Measurements from ENCODE around the gene TMEM86A.

The TMEM86A gene

DNA sequence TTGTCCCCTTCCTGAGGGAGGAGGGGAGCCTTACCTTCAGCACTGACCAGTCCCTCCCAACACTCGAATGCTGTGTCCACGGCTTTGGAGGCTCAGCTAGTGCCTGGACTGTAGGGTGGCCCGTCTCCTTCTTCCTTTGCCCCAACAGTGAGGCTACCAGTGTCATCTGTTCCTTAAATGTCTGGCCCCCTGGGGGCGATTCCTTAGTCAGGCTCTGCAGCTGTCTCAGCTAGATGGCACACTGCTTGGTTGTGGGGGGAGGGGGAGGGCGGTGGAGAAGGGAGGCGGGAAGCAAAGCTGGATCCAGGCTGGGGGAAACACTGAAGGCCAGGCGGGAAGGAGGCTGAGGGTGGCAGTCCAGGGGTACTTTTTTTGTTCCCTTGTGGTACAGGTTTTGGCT is 27.5 kb downstream of the TMEM86A start, which contains the start of gene IGSF22:
Gene IGSF22, minus strand, starts transcription at position 149 of the 400 bp plus-strand sequence. CDS start 1,952 bp downstream, outside the sequence.
- no peak for DNase-seq (ENCODE audit: low spot score)

GRCh38 chr11:18727479-18728236 is 29.1 kb downstream of the TMEM86A start:
- peak; percentile 65 for DNase-seq (ENCODE audit: low spot score)

DNA sequence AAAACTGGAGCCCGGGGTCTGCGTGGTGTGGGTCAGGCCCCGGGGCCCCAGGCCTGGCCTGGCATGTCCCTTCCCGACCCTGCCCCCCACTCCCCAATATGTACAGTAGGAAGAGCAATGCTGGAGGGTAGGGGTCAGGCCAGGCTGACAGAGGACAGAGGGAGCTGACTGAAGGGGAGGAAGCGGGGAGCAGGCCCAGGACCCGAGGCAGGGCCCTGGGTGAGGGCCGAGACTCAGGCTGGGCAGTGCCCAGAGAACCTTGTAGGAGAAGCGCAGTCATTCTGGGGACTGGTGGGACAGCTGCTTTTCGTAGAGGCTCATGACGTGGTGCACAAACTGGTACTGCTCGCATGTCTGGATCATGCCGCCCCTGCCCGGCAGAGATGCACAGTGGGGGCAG is 30.1 kb downstream of the TMEM86A start:
- no peak for DNase-seq (ENCODE audit: low spot score)

DNA sequence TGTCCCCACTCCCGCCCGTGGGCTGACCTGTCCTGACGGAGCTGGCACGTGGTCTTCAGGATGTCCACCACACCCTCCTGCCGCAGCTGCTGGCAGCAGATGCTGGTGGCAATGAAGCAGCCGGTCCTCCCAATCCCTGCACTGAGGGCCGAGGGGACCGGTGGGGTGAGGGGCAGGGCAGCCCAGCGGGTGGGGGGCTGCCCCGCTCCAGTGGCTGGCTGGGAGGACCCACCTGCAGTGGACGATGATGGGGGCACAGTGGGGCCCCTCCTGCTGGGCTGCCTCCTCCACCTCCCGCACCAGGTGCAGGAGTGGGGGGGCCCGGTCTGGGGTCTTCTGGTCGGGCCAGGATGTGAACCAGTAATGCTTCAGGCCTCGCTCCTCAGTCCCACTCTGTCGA is 30.8 kb downstream of the TMEM86A start:
- DNase-seq (ENCODE audit: low spot score), result no peak

DNA sequence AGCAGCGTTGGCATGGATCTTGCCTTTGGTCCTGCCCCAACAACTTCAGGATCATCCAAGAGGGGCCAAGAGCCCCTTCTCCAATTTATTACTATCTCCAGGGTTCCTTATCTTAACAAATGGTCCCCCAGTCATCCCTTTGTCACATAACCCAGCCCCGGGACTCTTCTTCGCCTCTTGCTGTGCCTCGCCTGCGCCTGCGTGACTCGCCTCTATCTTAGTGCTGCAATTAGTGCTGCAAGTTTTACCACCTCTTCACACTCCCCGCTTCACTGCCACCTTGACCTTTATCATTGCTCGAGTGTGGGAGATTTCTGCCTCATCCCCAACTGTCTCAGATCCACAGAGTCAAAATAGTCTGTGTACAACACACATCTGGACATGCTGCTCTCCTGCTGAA is 31.4 kb downstream of the TMEM86A start:
- no peak for DNase-seq (ENCODE audit: low spot score)

- no peak for DNase-seq (ENCODE audit: low spot score)
These were observed 32.9 kb downstream of the TMEM86A start for GRCh38 chr11:18731441-18731840.

DNA sequence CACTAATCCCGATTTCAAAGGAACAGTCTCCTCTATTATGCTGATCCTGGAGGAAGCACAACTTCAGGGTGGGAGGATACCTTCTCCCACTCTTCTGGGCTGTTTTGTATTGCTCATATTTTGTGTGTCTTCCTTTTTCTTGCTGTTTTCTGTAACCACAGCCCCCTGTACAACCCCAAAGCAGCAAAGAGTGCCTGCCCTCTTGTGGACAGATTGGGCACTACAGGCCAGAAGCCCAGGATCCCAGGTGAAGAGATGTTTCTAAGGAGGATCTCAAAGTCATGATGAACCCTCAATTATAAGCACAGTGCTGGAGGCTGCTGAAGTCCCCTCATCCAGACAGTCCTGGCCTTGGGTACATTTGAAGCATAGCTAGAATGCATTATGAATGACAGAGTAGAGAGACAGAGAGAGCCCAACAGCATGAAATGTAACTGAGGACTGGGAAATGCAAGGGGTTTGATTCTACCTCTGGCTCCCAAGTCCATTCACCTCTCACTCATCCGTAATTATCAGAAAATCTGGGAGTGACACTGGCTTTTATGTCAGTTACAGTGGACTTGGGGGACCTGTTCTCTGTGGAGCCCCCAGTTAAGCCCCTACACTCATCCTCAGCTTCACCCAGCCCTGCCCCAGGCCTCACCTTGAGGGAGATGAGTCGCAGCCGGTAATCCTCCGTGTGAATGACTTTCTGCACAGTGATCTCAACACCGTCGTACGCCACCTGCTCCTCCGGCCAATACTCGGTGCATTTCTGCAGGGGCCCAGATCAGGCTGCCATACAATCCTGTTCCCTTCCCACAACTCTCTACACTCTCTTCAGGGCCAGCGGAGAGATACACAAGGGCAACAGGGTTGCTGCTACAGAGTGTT is 33.6 kb downstream of the TMEM86A start:
- DNase-seq (ENCODE audit: low spot score), result peak; percentile 67

- no peak for DNase-seq (ENCODE audit: low spot score)
These were observed 34.6 kb downstream of the TMEM86A start for GRCh38 chr11:18733202-18733601.

DNA sequence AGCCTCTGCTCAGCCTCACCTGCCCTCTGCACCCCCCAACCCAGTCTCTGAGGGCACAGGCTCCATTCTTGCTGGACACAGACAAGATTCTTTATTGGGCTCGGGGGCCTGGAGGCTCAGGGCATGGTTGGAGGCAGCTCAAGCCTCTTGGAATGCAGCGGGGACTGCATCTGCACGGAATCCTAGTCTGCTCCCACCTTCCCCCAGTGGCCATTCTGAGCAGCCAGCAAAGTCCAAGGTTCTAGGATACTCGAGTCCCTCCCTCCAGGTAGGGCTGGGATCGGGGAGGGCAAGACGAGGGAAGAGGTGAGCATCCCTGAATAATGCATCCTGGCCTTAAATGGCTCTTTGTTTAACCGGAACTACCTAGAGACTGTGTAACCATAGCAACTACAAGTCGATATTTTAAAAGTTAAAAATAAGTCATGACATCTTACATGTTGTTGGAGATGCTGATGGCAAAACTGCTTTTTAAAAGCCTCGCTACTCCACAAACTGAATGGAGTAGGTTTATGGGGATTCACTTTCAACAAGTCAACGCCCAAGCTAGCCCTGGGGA is 38.1 kb downstream of the TMEM86A start:
- no peak for DNase-seq (ENCODE audit: low spot score)

DNA sequence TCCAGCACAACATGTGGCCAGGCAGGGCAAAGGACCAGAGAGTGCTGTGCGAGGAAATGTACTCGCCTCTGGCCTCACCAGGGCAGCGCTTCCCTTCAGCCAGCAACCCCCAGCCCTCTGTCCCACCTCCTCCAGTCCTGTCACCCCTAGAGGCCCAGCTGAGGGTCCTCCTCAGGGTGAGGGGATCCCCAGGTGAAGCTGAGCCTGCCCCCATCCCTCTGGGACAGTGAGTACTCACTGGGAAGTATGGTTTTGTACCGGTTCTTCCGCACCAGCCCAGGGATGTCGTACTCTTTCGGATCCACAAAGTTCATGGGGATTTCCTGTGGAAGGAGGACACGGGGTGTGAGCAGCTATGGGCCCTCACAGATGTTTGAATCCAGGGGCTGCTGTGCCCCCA is 39.1 kb downstream of the TMEM86A start:
- no peak for DNase-seq (ENCODE audit: low spot score)

DNA sequence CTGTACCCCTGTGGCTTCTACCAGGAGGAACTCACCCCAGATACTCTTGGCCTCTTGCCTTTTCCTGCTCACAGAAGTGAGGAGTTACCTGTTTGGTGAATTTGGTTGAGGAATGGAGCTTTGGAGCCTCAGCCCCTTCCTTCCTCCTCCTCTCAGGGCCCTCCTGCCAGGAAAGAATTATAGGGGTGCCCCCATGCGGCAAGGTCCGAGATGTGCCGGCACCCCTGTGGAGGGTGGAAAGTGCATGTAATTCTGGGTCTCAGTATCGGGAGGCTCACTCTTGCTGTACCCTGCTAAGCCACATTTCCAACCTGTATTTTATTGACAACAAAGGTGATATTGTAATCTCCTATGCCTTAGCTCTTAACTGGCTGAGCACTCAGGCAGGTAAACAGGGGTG is 41.1 kb downstream of the TMEM86A start:
- no peak for DNase-seq (ENCODE audit: low spot score)

DNA sequence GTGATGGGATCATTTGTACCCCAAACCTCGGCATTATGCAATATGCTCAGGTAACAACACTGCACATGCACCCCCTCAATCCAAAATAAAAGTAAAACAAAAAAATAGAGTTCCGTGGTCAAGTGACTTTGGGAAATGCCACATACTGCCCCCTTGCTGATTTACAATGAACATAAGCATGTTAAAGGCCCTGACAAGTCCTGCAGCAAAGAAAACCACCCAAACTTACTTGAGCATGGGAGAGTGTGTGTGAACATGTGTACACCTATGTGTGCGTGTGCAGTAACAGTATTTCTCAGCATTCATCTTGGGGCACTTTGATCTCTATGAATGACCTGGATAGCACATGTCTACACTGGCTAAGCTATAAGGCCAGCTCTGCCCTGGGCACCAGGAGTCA is 43.2 kb downstream of the TMEM86A start:
- DNase-seq (ENCODE audit: low spot score), result no peak

GRCh38 chr11:18743365-18743764 is 44.8 kb downstream of the TMEM86A start:
- no peak for DNase-seq (ENCODE audit: low spot score)

DNA sequence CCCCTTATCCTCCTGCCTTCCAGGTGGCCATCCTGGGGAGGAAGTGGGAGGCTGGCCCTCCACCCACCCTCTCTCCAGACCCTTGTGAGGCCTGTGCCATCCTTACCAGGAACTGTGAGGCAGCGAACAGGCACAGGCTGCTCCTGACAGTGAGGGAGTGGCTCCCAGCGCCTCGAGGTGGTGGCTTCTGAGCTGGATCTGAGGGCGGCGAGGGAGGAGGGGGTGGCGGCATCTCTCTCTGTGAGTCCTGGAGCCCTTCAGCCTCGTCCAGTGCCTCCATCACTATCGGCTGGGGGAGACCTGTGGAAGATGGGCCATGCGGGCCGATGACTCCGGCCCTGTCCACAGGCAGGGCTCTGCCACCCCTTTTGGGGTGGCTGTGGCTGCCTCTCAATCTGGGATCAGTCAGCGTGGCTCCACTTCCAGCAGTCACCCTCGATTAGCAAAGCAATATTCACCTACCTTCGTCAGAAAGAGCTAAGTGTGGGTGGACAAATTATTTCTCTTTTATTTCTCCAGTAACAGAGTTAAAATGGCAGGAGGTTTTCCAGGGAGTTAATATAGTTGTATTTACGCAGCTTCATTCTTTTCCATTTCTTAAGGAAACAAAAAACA is 45.4 kb downstream of the TMEM86A start:
- no peak for DNase-seq (ENCODE audit: low spot score)

DNA sequence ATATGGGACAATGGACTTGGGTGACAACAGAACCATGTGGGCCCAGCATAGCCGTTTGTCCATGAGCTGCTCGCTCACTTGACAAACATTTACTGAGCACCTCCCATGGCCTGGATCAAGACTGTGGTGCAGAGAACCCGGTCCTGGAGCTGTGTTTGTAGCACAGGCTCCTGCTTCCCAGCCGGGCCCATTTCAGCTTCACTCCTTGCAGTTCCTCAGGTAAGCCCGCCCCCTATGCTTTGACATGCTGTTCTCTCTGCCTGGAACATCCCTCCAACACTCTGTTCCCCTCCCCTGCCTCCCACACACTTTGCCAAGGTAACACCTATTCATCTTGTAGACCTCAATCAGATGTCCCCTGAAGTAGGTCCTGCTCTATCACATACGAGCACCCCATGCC is 46.7 kb downstream of the TMEM86A start:
- DNase-seq (ENCODE audit: low spot score), result no peak

- no peak for DNase-seq (ENCODE audit: low spot score)
These were observed 50.3 kb downstream of the TMEM86A start for GRCh38 chr11:18748766-18749365.

DNA sequence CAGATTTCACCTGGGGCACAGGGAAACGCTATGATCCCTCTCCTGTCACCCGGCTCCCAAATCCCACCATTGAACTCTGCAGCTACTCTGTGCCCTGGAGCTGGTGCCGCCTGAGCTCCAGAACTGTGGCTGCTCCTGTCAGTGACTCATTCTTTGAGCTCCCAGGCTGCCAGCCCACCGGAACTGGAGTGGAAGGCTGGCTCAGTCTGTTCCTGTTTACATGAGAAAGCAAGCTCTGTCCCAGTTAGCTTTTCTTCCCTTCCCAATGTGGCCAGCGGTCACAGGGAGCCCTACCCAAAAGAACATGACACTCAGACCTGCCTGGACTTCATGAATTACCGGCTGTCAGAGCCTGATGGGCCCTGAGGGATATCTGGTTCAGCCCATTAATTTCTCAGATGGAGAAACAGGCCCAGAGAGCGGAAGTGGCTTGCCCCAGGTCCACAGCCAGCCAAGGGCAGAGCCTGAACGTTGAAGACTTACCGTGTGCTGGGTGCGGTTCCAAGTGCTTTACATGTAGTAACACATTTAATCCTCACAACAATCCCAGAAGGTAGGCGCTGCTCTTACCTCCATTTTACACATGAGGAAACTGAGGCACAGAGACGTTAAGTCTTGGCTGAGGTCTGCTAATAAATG is 51.2 kb downstream of the TMEM86A start:
- DNase-seq (ENCODE audit: low spot score), result peak; percentile 88

DNA sequence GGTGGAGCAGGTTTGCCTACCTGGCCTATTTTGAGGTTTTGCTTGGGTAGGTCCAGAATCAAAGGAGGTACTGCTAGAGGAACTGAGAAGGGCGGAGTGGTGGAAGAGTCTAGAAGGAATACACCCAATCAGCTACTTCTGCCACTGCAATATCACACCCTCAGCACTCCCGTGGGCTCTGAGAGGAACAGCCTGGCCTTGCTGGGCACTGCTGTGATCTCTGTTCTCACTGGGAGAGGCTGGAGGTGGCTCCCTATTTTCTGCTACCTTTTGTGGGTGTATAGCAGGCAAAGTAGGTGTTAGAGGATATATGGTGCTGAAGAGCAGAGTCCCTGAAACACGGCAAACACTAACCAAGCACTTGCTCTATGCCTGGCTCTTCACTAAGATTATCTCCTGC is 52.4 kb downstream of the TMEM86A start:
- DNase-seq (ENCODE audit: low spot score), result no peak

DNA sequence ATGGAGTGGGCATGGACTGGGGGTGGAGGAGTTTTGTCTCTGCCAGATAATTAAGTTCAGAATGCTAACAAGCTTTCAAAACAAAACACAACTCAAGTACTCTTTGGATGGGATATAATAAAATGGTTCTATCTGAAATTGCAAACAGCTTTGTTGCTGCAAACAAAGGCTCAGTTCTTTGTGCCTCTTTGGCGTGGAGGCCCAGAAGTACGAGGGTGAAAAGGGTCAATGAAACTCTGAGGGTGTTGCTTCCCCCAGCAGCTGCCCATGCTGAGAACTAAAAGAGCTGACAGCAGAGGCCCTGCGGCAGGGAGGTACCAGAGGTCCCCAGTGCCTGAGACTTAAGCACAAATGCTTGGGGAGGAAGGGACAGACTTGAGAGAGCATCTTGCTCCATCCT is 53.9 kb downstream of the TMEM86A start:
- no peak for DNase-seq (ENCODE audit: low spot score)

GRCh38 chr11:18754308-18754707 is 55.7 kb downstream of the TMEM86A start:
- no peak for DNase-seq (ENCODE audit: low spot score)
